Measurements from ENCODE around the gene MDM1.

- TF ChIP-seq CTCF (IDR thresholded peaks at IDR 0.05) (no peak), POLR2A (IDR thresholded peaks at IDR 0.05) (no peak)
These were observed 55.7 kb downstream of the MDM1 start for GRCh38 chr12:68276402-68276930.

Data from stomach (tissue), 4 donors.